NCI-H2196 treated with DMSO at 0.1 percent for 48 hours (cell line): ENCODE data around the gene RNASET2.
"Not testable (repeated sequence)": the region's sequence is repeated elsewhere in the genome, so short reads cannot be mapped to it uniquely, and the experiment has no call there.

Experiments used
- DNase-seq: peaks from one replicate; lab custom pipeline; 2025; ENCODE audit not compliant: unreplicated experiment; lab: John Stamatoyannopoulos, UW

RNASET2 gene

DNA sequence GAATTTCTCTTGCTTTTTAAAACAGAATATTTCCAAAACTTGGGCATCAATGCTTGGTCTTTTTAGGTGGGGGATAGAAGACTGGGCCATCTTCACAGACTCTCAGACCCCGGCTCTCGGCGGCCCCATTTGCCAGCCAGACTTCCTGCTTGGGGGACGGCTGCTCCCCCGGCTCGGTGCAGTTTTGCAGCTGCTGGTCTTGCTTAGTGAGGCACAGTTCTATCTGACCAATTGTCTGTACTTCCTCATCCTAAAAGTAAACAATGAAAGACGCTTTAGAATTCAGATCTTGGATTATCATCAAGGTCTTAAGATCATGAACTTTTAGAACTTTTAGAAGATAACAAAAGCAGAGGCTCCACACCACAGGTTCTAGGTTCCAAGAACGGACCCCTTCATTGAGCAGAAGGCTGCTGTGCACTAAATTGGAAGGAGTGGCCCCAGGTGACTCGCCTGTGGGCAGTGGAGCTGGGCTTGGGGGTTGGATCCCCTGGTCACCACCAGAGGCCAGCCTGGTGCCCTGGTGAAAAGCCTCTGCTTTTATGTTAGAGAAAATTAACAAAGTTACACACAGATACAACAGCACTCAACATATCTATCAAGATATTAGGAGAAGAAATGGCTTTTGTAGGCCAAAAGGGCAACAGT is 26.7 kb downstream of the RNASET2 start:
- no peak for DNase-seq

DNA sequence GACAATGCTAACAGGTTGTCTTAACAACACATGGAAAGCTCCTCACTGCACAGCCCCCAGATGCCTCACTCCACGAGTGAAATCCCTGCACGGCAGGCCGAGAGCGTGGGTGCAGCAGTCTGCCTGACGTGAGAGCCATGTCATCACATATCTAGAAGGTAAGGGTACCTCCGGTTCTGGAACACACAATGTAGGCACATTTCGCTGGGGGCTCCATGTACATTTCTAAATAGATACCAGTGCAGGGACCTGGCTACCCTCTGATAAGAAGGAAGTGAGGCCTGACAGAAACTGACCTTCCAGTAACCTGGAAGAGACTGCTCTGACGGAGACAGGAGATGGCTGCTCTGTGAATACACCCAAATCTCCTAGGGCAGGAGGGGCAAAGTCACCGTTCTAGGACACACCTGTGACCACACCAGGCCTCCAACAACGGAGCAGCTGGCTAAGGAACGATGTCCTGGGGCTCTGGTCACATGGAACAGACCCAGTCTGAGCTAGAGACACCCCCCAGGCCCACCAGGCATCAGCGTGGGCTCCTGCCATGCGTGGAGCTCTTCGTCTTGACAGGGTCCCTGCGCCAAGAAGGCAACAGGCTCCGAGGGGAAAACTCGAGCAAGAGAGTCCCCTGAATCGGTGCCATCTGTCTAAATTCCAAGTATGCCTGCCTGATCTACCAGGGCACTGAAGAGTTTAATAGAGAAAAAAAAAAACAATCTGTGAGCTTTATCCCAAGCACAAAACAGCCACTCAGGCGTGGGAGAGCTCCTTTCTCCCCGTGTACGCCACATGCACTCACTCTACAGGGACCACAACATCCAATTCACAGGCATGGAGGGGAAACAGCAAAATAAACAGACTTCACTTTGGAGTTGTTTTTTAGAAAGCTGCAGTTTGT is 27.5 kb downstream of the RNASET2 start:
- DNase-seq = no peak

DNA sequence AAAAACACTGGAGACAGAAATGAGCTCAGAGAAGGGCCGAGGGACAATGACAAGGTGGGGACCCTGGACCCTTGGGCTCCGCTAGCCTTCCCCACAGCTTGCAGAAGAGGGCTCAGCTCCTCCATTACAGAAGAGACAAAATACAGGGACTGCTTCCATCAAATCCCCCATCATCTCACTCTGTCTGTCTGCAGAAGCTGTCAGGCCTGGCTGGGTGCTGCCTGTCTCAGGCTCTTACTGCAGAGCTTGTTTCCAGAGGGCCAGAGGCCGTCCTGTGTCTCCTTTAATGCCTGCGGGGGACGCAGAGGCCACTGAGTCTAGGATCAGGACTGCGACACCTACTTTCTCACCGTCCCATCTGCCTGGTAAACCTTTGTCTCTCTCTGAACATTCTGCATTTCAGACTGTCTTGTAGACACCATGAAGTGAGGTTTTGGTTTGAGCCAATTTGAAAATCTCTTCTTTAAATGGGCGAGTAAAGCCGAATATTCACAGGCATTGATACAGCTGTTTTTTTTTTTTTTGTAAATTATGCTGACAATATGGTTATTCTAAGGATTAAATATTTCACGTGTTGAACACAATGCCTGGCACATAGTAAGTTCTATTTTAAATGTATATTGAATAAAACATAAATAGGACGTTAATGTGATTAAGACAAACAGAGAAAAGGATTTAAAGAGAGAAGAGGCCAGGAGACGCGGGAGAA is 28.3 kb downstream of the RNASET2 start:
- no peak for DNase-seq

DNA sequence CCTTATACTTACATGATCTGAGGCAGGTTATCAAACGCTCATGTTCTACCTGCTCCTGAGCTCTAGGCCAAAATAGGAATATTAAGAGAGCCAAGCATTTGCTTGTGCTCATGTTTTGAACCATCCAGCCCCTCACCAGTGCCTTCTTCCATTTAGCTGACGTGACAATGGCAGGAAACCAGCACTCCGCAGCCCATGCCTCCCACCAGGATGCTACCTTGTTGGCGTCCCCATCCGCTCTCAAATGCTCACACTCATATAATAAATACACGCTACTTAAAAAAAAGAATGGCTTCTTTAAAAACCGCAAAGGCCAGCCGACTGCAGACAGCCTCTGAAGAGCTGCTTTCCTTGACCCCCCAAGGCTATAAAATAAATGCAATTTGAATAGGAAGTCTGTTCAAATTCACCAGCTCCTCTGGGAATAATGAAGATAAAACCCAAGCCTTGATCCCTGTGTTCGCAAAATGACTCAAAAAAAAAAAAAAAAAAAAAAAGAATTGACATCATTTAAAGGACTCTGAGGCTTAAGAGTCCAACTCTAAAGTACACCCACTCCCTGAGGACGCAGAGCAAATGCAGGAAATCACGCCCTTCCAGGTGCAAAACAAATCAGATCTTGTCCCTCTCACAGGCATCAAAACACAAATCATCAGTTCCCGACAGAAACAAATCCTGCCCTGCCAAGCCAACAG is 29.0 kb downstream of the RNASET2 start:
- no peak for DNase-seq

DNA sequence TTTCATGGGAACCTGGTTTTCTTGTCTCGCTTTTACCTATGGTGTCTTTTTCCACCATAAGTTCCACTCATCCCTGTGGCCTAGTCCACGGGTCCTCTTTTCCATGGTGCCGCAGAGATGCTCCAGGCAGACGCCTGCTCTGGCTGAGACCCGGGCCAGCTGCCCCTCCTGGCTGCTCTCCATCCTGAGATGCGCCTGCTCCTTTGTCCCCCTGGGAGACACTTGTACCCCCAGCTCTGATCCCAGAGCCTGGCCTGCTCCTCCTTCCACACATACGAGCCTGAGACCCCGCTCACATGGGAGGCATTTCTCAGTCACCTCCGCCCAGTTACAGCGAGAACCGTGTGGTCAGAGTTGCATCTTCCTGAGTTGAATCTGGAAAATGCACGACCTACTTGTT is 29.6 kb downstream of the RNASET2 start:
- no peak for DNase-seq

DNA sequence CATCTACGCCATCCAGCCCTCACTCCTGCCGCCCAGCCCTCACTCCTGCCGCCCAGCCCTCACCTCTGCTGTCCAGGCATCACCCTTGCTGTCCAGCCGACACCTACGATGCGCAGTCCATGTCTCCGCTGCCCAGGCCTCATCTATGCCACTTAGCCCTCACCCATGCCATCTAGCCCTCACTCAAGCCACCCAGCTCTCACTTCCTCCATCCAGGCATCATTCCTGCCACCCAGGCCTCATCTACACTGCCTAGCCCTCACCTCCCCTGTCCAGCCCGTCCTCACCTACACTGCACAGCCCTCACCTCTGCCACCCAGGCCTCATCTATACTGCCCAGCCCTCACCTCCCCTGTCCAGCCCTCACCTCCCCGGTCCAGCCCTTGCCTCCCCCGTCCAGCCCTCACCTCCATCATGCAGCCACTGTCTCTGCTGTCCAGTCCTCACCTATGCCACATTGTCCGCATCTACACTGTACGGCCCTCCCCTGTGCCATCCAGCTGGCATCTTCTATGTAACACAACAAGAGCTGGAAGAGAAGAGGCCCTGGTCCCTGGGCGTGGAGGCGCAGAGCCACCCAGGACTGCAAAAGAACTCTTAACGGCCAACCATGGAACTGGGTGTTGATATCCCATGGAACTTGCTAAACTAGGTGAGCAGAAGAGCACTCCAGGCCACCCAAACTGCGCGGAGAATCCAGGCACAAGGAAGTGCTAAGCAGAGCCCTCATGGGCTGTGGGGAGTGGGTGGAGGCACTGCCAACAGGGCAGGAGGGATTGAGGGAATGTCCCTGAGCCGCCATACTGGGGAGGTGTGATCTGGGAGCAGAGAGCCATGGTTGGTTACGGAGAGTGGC is 31.0 kb downstream of the RNASET2 start:
- no peak for DNase-seq

DNA sequence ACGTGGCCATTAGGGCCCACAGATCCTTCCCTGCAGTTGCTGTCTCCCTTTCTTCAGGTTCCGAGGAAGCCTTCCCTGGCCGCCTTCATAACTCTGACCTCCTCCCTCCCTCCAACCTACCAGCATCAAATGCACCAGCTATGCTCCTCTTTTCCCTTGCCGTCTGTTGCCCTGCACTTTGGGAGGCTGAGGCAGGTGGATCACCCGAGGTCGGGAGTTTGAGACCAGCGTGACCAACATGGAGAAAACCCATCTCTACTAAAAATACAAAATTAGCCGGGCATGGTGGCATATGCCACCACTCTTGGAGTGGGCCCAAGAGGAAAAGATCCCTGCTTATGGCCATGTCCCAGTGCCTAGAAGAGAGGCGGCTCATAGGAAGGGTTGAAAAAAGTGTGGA is 31.8 kb downstream of the RNASET2 start:
- DNase-seq = no peak

DNA sequence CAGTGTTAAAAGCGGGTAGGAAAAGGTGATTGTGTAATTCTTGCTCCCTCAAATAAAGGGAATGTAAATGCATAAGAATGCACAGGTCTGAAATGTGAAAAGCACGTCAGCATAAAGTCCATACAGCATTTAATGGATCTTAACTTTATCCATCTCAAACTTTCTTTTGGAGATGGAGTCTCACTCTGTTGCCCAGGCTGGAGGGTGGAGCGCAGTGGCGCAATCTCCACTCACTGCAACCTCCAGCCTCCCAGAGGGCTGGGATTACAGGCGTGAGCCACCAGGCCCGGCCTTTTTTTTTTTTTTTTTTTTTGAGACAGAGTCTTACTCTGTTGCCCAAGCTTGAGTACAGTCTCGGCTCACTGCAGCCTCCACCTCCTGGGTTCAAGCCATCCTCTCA is 33.4 kb downstream of the RNASET2 start:
- no peak for DNase-seq

DNA sequence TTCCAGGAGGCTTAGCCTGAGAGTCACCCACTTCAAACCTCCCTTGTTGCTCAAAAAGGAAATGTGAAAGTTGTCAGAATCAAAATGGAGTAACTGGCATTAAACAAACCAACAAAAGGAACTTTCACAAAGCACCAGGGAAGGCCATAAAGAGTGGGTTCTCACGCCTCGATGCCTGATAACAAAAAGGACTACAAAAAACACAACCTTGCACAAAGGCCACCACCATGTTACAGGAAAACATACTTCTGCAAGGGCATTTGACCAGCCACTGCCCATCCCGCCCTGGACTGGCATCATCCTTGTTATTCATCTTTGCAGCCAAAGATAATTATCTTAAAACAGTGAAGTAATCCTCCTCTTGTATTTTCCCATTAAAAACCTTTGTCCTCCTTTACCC is 34.8 kb downstream of the RNASET2 start:
- DNase-seq = no peak

DNA sequence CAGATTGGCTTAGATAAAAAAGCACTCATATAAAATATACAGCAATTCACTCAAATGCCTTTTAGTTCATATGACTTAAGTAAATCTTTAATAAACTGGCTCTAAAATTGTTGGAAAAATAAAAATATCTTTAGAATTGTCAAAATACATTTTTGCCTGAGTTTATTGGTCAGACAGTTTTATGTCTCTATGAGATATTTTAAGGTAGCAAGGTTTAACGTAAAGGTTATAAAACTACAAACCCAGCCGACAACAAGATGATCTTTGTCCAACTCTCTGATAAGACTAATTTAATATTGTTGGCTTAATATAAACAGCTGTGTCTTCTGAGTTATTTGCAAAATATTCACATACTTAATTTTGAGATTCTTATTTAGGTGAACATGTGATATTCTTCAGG is 39.5 kb downstream of the RNASET2 start:
- DNase-seq = no peak

DNA sequence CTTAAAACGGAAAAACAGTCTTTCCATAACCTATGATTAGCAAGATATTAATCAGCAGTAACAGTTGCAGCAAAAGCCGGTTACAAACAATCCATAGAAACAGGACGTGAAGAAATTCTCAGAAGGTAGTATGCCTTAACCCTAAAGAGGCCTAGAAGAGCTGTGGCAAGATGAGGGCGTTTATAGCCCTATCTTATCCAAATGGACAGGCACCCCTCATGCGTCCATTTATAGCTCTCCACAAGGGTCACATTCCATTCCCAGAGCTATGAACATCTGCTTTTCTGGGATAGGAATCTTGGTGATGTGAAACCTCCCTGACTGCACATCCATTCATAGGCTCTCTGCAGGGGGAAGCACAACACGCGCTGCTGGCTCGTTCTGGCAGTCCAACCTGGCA is 40.9 kb downstream of the RNASET2 start:
- not testable (repeated sequence) for DNase-seq

DNA sequence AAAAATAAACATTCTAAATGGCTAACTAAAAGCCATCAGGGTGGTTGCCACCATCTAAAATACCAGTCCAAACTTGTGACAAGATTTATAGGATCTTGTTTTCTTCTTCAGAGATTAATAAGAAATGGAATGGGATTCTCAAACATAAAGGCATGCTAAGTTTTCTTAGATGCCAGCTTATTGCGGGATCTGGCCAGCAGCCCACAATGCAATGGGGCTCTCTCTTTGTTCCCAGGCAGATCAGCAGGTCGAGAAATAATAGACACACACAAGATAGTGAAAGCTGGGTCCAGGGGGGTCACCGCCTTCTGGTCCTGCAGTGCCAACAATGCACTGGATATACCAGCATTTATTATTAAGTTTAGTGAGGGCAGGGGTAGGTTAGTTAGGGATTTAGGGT is 41.4 kb downstream of the RNASET2 start:
- not testable (repeated sequence) for DNase-seq

DNA sequence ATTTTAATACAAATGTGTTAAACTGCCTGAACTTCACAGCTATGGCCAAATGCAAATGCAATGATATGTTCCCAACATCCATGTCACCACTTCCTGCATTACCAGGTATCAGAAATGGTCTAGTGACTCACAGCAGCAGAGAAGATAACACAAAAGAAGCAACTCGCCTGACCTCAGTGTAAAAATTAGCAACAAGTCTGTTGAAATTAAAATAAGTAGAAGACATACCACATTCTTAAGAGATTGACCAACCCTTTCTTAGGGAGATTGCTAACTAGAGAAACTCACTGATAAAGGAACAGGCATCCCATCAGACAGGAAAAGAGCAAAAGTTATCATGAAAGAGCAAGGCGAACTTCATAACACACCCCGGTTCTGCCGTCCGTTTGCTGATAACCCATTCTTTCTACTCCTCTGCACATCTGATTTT is 45.1 kb downstream of the RNASET2 start:
- DNase-seq = no peak

DNA sequence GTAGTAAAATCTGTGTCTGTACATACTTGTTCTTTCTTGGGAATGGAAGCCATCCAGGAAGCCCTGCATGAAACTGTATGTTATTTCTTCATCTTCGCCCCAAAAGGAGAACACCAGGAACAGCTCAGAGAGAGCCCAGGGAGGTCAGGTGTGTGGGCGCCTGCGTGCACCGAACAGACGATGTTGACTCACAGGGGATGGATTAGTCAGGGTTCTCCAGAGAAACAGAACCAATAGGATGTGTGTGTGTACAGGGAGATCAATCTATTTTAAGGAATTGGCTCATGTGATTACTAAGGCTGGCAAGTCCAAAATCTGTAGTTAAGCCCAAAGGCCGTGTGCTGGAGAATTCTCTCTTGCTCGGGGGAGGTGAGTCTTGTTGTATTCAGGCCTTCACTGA is 45.7 kb downstream of the RNASET2 start:
- no peak for DNase-seq

DNA sequence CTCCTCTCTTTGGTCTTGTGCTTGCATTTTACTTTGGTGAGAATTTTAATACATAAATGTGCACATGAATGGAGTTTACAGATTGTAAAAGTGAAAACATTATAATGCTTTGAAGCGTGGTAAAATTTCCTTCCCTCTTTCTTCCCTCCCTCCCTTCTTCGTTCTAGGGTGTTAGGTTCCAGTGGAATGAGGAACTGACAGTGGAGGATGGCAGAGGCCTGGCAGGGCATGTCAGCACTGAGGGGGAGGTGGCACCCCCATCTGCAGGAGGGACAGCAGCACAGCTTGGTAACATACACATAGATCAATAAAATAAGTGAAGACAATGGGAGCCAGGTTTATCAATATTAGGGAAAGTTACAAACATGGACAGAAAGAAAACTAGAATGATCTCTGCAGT is 47.5 kb downstream of the RNASET2 start:
- no peak for DNase-seq

DNA sequence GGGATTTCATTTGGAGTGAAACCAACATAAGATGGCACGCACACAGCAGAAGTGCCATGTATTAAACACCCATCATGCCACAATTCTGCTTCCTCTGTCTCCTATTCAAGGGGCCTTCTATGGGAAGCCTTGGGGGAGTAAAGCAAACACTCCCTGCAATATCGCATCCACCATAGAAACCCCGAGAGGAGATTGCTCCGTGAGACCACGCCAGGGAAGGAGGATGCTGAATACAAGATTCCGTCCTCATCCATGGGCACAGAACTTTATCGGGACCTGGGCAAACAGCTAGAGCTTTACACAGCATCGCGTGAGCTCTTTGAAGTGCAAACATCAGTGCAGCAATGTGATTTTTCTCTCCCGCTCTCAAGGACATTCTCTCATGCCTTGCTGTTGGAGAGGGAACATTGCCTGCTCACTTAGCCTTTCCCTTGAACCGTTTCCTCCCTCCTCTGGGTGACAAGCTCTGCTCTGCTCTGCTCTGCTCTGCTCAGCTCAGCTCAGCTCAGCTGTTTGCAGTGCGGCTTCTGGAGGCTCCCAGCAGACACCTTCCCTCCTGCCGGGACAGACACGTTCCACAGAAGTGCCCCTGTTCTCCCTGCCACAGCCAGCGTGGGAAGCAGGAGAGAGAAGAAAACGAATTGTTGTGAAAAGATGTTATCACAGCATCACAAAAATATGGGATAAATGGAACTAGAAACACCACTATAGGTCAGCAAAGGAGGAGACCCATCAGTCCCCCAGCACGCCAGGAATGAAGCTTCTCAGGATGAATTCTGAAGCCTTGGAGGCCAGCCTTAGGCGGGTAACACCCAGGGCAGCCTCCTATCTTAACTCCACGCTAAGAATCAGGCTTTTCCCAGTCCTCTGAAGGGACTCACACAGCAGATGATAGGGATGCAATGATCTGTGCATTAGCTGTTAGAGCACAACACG is 48.2 kb downstream of the RNASET2 start:
- DNase-seq = no peak

DNA sequence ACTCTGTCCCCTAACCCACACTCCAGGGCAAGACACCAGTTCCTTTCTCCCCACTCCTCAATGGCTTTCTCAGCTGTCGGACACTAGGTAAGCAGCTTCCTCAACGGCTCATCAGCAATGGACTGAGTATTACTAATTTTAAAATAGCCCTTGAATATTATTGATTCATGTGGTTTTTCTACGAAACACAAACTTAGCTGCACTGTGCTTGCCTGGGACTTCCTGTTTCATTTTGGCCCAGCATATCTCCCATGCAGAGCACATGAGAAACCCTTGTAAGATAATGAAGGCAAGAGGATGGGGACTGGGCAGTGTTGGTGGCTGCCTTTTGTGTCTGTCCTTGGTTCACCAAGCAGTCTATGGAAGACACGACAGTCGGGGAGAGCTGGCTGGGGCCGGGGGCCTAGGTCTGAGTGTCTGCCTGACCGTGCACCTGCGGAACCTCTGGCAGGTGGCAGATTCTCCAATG is 48.9 kb downstream of the RNASET2 start:
- no peak for DNase-seq

DNA sequence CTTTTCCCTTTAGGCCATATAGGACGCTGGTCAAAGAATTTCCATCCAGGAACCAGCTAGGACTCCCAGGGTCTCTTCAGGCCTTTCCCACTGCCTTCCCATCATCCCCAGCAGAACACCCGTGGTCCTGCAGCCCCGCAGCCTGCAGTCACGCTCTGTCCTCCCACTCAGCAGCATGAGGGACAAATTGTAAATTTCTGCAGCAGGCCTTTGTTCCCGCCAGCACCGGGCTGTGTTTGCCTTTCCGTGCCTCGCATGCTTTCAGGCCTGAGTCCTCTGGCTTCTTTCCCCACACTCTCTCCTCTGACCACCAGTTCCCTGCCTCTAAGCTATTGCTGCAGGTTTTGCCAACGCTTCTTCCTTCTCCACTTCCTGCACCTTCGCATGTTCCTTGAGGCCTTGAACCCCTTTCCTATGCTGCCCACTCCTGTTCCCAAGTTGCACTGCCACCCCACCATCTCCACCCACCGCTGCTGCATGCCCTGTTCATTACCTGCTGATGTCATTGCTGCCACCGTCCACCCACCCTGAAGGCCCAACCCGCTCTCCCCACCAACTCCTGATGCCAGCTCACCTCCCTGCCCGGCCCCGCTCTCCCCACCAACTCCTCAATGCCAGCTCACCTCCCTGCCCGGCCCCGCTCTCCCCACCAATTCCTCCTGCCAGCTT is 49.8 kb downstream of the RNASET2 start:
- no peak for DNase-seq
